HEK293 (cell line): ENCODE results near the gene DGUOK.

Experiments used
- CTCF ChIA-PET: fragments of 350-600 bp; formaldehyde crosslinking; extraction: SDS; loops from one replicate; lab custom pipeline; 2021; ENCODE audit warnings: antibody characterized with exemption; lab: Yijun Ruan, JAX
- POLR2A ChIA-PET: fragments of 300-600 bp; formaldehyde crosslinking; extraction: SDS; loops from one replicate; lab custom pipeline; 2020; ENCODE audit warnings: antibody characterized with exemption, inconsistent platforms; lab: Yijun Ruan, JAX
- H3K27ac ChIP-seq: fragments of 200-500 bp; sonication (Bioruptor generic); 2 replicates; pipeline ENCODE4 v1.5.1; 2014; ENCODE audit warnings: low read depth, low read length, control low read depth, inconsistent platforms; ENCODE audit errors: extremely low read depth
- H3K36me3 ChIP-seq, 2 experiments: fragments of 200-500 bp in 1 of 2; sonication (Bioruptor generic) in 1 of 2; 1 replicate in 1 of 2; 2 replicates in 1 of 2; pipeline ENCODE4 v1.5.1; 2014 to 2017; ENCODE audit warnings: inconsistent platforms in 2 of 2, low read length in 2 of 2; ENCODE audit not compliant: control insufficient read depth in 2 of 2, insufficient read depth in 1 of 2
- H3K4me1 ChIP-seq: fragments of 200-500 bp; sonication (Bioruptor generic); 2 replicates; pipeline ENCODE4 v1.5.1; 2014; ENCODE audit warnings: mild to moderate bottlenecking, low read length, inconsistent platforms; ENCODE audit not compliant: control insufficient read depth, insufficient read depth
- H3K4me3 ChIP-seq: 2 replicates; pipeline ENCODE4 v1.5.1; 2011; ENCODE audit warnings: low read depth, mild to moderate bottlenecking, control low read depth, low read length, moderate library complexity
- H3K9me3 ChIP-seq: fragments of 200-500 bp; sonication (Bioruptor generic); 2 replicates; pipeline ENCODE4 v1.5.1; 2014; ENCODE audit warnings: low read depth, low read length, inconsistent platforms; ENCODE audit not compliant: control insufficient read depth, insufficient read depth
- AEBP2 ChIP-seq: fragments of 450-650 bp; formaldehyde crosslinking; IDR thresholded peaks from 2 replicates; pipeline ENCODE4 v1.5.1; 2016; ENCODE audit warnings: missing biosample characterization, missing genetic modification characterization, borderline replicate concordance
- EGR2 ChIP-seq: fragments of 450-650 bp; formaldehyde crosslinking; IDR thresholded peaks from 2 replicates; pipeline ENCODE4 v1.5.1; 2016; ENCODE audit warnings: low read depth, missing biosample characterization, missing genetic modification characterization
- GFI1B ChIP-seq: fragments of 450-650 bp; formaldehyde crosslinking; IDR thresholded peaks from 2 replicates; pipeline ENCODE4 v1.5.1; 2016; ENCODE audit warnings: missing biosample characterization, missing genetic modification characterization
- KLF1 ChIP-seq: fragments of 450-650 bp; formaldehyde crosslinking; IDR thresholded peaks from 2 replicates; pipeline ENCODE4 v1.5.1; 2016; ENCODE audit warnings: missing biosample characterization, missing genetic modification characterization
- KLF17 ChIP-seq: fragments of 450-650 bp; formaldehyde crosslinking; IDR thresholded peaks from 2 replicates; pipeline ENCODE4 v1.5.1; 2016; ENCODE audit warnings: missing biosample characterization, missing genetic modification characterization
- MEIS1 ChIP-seq: sonication (generic); formaldehyde crosslinking; IDR thresholded peaks from 2 replicates; pipeline ENCODE4 v1.8.1; 2022; ENCODE audit warnings: missing genetic modification reagents, mild to moderate bottlenecking, borderline replicate concordance
- MYNN ChIP-seq: fragments of 450-650 bp; formaldehyde crosslinking; IDR thresholded peaks from 2 replicates; pipeline ENCODE4 v1.5.1; 2016; ENCODE audit warnings: missing biosample characterization, missing genetic modification characterization, borderline replicate concordance
- MZF1 ChIP-seq: fragments of 450-650 bp; formaldehyde crosslinking; IDR thresholded peaks from 2 replicates; pipeline ENCODE4 v1.5.1; 2017; ENCODE audit warnings: missing biosample characterization, missing genetic modification characterization, borderline replicate concordance
- RBAK ChIP-seq: fragments of 450-650 bp; formaldehyde crosslinking; IDR thresholded peaks from 2 replicates; pipeline ENCODE4 v1.5.1; 2016; ENCODE audit warnings: missing biosample characterization, missing genetic modification characterization
- SALL2 ChIP-seq: fragments of 450-650 bp; formaldehyde crosslinking; IDR thresholded peaks from 2 replicates; pipeline ENCODE4 v1.5.0; 2017; ENCODE audit warnings: missing biosample characterization, mild to moderate bottlenecking, missing genetic modification characterization, borderline replicate concordance
- SCRT1 ChIP-seq: fragments of 450-650 bp; formaldehyde crosslinking; IDR thresholded peaks from 2 replicates; pipeline ENCODE4 v1.5.1; 2016; ENCODE audit warnings: missing biosample characterization, missing genetic modification characterization, borderline replicate concordance
- YY1 ChIP-seq: fragments of 450-650 bp; formaldehyde crosslinking; IDR thresholded peaks from 2 replicates; pipeline ENCODE4 v1.5.1; 2018; ENCODE audit warnings: missing biosample characterization, missing genetic modification characterization
- ZBTB1 ChIP-seq: fragments of 450-650 bp; formaldehyde crosslinking; IDR thresholded peaks from 2 replicates; pipeline ENCODE4 v1.5.1; 2016; ENCODE audit warnings: missing biosample characterization, missing genetic modification characterization
- ZBTB7A ChIP-seq: fragments of 450-650 bp; formaldehyde crosslinking; IDR thresholded peaks from 2 replicates; pipeline ENCODE4 v1.5.1; 2016; ENCODE audit warnings: low read depth, missing biosample characterization, missing genetic modification characterization
- ZFHX2 ChIP-seq: fragments of 450-650 bp; formaldehyde crosslinking; conservative IDR thresholded peaks from 2 replicates; pipeline ENCODE4 v1.5.1; 2016; ENCODE audit warnings: missing biosample characterization, missing genetic modification characterization
- ZNF133 ChIP-seq: fragments of 450-650 bp; formaldehyde crosslinking; IDR thresholded peaks from 2 replicates; pipeline ENCODE4 v1.5.1; 2016; ENCODE audit warnings: missing biosample characterization, missing genetic modification characterization
- ZNF354C ChIP-seq: fragments of 450-650 bp; formaldehyde crosslinking; IDR thresholded peaks from 2 replicates; pipeline ENCODE4 v1.5.1; 2016; ENCODE audit warnings: missing biosample characterization, missing genetic modification characterization, low read depth, borderline replicate concordance
- ZNF391 ChIP-seq: fragments of 450-650 bp; formaldehyde crosslinking; IDR thresholded peaks from 2 replicates; pipeline ENCODE4 v1.5.1; 2016; ENCODE audit warnings: low read depth, missing biosample characterization, missing genetic modification characterization, borderline replicate concordance
- ZNF558 ChIP-seq: fragments of 450-650 bp; formaldehyde crosslinking; IDR thresholded peaks from 2 replicates; pipeline ENCODE4 v1.5.1; 2016; ENCODE audit warnings: missing biosample characterization, missing genetic modification characterization
- ZNF624 ChIP-seq: fragments of 450-650 bp; formaldehyde crosslinking; IDR thresholded peaks from 2 replicates; pipeline ENCODE4 v1.5.1; 2017; ENCODE audit warnings: missing biosample characterization, missing genetic modification characterization
- ZNF629 ChIP-seq: fragments of 450-650 bp; formaldehyde crosslinking; IDR thresholded peaks from 2 replicates; pipeline ENCODE4 v1.5.1; 2017; ENCODE audit warnings: missing biosample characterization, missing genetic modification characterization
- ZNF704 ChIP-seq: fragments of 450-650 bp; formaldehyde crosslinking; IDR thresholded peaks from 2 replicates; pipeline ENCODE4 v1.5.1; 2016; ENCODE audit warnings: missing biosample characterization, missing genetic modification characterization
- ZNF707 ChIP-seq: fragments of 450-650 bp; formaldehyde crosslinking; IDR thresholded peaks from 2 replicates; pipeline ENCODE4 v1.5.1; 2016; ENCODE audit warnings: missing biosample characterization, missing genetic modification characterization
- TF ChIP-seq, protein P1 (sequence below): fragments of 450-650 bp; formaldehyde crosslinking; IDR thresholded peaks from 2 replicates; pipeline ENCODE4 v1.5.1; 2016; ENCODE audit warnings: missing biosample characterization, missing genetic modification characterization

Gene DGUOK

GRCh38 chr2:73930386-73930785, 3.7 kb downstream of the DGUOK start:
- CTCF ChIA-PET, result interaction anchor here (0.6 to 1.0 kb wide), 3 partner anchors 9 to 221 kb away, joined by 4 read pairs; no protein-coding TSS in a partner anchor
- Histone ChIP-seq H3K4me3 (no peak overlapping the region), H3K36me3 (peaks cover 12 to 51% of the 10 kb centered on the region in 2 experiments), H3K27ac (no peak overlapping the region), H3K4me1 (peaks cover 13% of the 10 kb centered on the region), H3K9me3 (no peaks in the 10 kb centered on the region)
- TF ChIP-seq ZNF354C (tag by site-specific recombination), result no peak
- TF ChIP-seq, protein P1, sequence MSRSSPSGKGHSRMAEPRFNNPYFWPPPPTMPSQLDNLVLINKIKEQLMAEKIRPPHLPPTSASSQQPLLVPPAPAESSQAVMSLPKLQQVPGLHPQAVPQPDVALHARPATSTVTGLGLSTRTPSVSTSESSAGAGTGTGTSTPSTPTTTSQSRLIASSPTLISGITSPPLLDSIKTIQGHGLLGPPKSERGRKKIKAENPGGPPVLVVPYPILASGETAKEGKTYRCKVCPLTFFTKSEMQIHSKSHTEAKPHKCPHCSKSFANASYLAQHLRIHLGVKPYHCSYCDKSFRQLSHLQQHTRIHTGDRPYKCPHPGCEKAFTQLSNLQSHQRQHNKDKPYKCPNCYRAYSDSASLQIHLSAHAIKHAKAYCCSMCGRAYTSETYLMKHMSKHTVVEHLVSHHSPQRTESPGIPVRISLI, result peak; percentile 33; the same call in 1 of the 2 replicates
- POLR2A ChIA-PET, result interaction anchor here (0.6 kb wide), 2 partner anchors 16 to 40 kb away, joined by 5 to 7 read pairs; no protein-coding TSS in a partner anchor

- POLR2A ChIA-PET, result no interaction called here
- H3K4me3 ChIP-seq, result no peak overlapping the region
- no peaks in the 10 kb centered on the region for H3K9me3 ChIP-seq
- CTCF ChIA-PET, result interaction anchor here (0.6 to 1.3 kb wide), 2 partner anchors 119 to 189 kb away, joined by 3 read pairs; no protein-coding TSS in a partner anchor
- TF ChIP-seq ZNF133 (tag by site-specific recombination), result no peak
- TF ChIP-seq ZBTB1 (tag by site-specific recombination), result no peak
- TF ChIP-seq KLF17 (tag by site-specific recombination), result no peak
- peak; percentile 64 for TF ChIP-seq ZFHX2 (tag by site-specific recombination)
- TF ChIP-seq ZNF624 (tag by site-specific recombination), result no peak
- no peak for TF ChIP-seq SCRT1
- TF ChIP-seq RBAK, result no peak
- TF ChIP-seq YY1, result no peak
- no peak for TF ChIP-seq MYNN (tag by site-specific recombination)
- TF ChIP-seq SALL2 (tag by site-specific recombination), result no peak
- TF ChIP-seq ZNF707 (tag by site-specific recombination), result no peak
- TF ChIP-seq KLF1 (tag by site-specific recombination), result no peak
- TF ChIP-seq ZNF629 (tag by site-specific recombination), result 0 out of 2 replicates have a peak, but pooled peaks have one; percentile 13
- TF ChIP-seq ZNF391, result no peak
- TF ChIP-seq MZF1, result no peak
- TF ChIP-seq ZNF558, result no peak
- TF ChIP-seq ZNF704, result no peak
- TF ChIP-seq MEIS1 (CRISPR knock-in tag), result no peak
- peak; percentile 76 for TF ChIP-seq EGR2 (tag by site-specific recombination)
- TF ChIP-seq GFI1B (tag by site-specific recombination), result no peak
- no peak for TF ChIP-seq ZBTB7A (tag by site-specific recombination)
- TF ChIP-seq AEBP2 (tag by site-specific recombination), result no peak
- peaks cover 12 to 63% of the 10 kb centered on the region in 2 experiments for H3K36me3 ChIP-seq
- H3K27ac ChIP-seq, result no peak overlapping the region
- peaks cover 13% of the 10 kb centered on the region for H3K4me1 ChIP-seq
These were observed 5.1 kb downstream of the DGUOK start for GRCh38 chr2:73931531-73932500.
